K562 (cell line): ENCODE results near the gene SPNS1. TPM values are rescaled to one million over a fixed set of nuclear protein-coding genes. Genes with fewer than 3 reads are reported as not detected.

ENCODE experiments used
- CGGBP1 ChIP-seq: fragments of 250-450 bp; sonication (Bioruptor Pico); IDR thresholded peaks from 2 replicates; pipeline ENCODE4 v1.9.0; 2021; ENCODE audit warnings: mild to moderate bottlenecking
- GTF3C2 ChIP-seq: IDR thresholded peaks from 3 replicates; pipeline ENCODE4 v1.6.1; 2011; ENCODE audit warnings: borderline replicate concordance, mild to moderate bottlenecking, moderate library complexity; ENCODE audit not compliant: insufficient read length; ENCODE audit errors: extremely low read depth
- HLTF ChIP-seq: fragments of 450-650 bp; IDR thresholded peaks from 2 replicates; pipeline ENCODE4 v1.6.1; 2016
- KLF13 ChIP-seq: fragments of 450-650 bp; IDR thresholded peaks from 2 replicates; pipeline ENCODE4 v1.6.1; 2016; ENCODE audit warnings: missing genetic modification characterization, low read depth, mild to moderate bottlenecking, missing compliant biosample characterization, moderate library complexity, borderline replicate concordance
- NFATC3 ChIP-seq: fragments of 450-650 bp; IDR thresholded peaks from 2 replicates; pipeline ENCODE4 v1.6.1; 2017; ENCODE audit warnings: mild to moderate bottlenecking
- PTTG1 ChIP-seq: fragments of 450-650 bp; IDR thresholded peaks from 2 replicates; pipeline ENCODE4 v1.6.1; 2016; ENCODE audit warnings: low read depth, mild to moderate bottlenecking, missing genetic modification characterization, missing compliant biosample characterization
- RB1 ChIP-seq: fragments of 450-650 bp; IDR thresholded peaks from 2 replicates; pipeline ENCODE4 v1.6.1; 2017; ENCODE audit warnings: low read depth, mild to moderate bottlenecking
- SOX6 ChIP-seq: fragments of 450-650 bp; IDR thresholded peaks from 2 replicates; pipeline ENCODE4 v1.6.1; 2014; ENCODE audit warnings: mild to moderate bottlenecking
- TEAD4 ChIP-seq, 2 experiments: sonication (generic) in 1 of 2; formaldehyde crosslinking in 1 of 2; IDR thresholded peaks; 2 replicates each; pipeline versions ENCODE4 v1.6.1 to v1.8.0; 2012 to 2022; ENCODE audit warnings: borderline replicate concordance in 1 of 2, inconsistent platforms in 1 of 2, low read length in 1 of 2, mild to moderate bottlenecking in 1 of 2, missing genetic modification reagents in 1 of 2
- ZNF407 ChIP-seq: fragments of 450-650 bp; IDR thresholded peaks from 2 replicates; pipeline ENCODE4 v1.6.1; 2016; ENCODE audit warnings: low read depth
- polyA plus RNA-seq, 8 experiments: library from polyadenylated mRNA; depleted of rRNA in 4 of 8; stranded (reverse) in 5 of 8; unstranded in 3 of 8; fragments of >200 nt; fragmentation: Nextera tagmentation in 2 of 8; fragmentation: Illumina TruSeq in 1 of 8; extraction: Ambion mirVana in 2 of 8; extraction: Trizol in 1 of 8; gene quantifications; 2 replicates each; pipeline versions ENCODE4 v1.2.1 to v1.2.3, GENCODE V29; 2011 to 2014; ENCODE audit warnings: inconsistent platforms in 1 of 8, missing spikeins in 1 of 8
- total RNA-seq, 7 experiments: library from RNA; depleted of rRNA in 6 of 7; stranded (reverse); fragments of >200 nt in 6 of 7; fragmentation: Illumina TruSeq in 2 of 7; extraction: Trizol in 2 of 7; gene quantifications; 2 replicates each; pipeline versions ENCODE4 v1.2.1 to v1.2.3, GENCODE V29; 2011 to 2021; ENCODE audit warnings: low replicate concordance in 1 of 7
- TF ChIP-seq, protein P1 (sequence below): fragments of 450-650 bp; IDR thresholded peaks from 2 replicates; pipeline ENCODE4 v1.7.1; 2018; ENCODE audit warnings: mild to moderate bottlenecking, low read depth; ENCODE audit not compliant: partially characterized antibody

SPNS1 gene
- total and polyA plus RNA-seq, 9 of the 15 experiments (the other 6 are each of a cell fraction or from before 2014, with no cell fraction given): 0.58 to 64.9 (median 13.7) TPM

GRCh38 chr16:28974437-28975157, at the start of gene SPNS1 (continued):
- TF ChIP-seq, protein P1, sequence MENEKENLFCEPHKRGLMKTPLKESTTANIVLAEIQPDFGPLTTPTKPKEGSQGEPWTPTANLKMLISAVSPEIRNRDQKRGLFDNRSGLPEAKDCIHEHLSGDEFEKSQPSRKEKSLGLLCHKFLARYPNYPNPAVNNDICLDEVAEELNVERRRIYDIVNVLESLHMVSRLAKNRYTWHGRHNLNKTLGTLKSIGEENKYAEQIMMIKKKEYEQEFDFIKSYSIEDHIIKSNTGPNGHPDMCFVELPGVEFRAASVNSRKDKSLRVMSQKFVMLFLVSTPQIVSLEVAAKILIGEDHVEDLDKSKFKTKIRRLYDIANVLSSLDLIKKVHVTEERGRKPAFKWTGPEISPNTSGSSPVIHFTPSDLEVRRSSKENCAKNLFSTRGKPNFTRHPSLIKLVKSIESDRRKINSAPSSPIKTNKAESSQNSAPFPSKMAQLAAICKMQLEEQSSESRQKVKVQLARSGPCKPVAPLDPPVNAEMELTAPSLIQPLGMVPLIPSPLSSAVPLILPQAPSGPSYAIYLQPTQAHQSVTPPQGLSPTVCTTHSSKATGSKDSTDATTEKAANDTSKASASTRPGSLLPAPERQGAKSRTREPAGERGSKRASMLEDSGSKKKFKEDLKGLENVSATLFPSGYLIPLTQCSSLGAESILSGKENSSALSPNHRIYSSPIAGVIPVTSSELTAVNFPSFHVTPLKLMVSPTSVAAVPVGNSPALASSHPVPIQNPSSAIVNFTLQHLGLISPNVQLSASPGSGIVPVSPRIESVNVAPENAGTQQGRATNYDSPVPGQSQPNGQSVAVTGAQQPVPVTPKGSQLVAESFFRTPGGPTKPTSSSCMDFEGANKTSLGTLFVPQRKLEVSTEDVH: no peak
- peak; percentile 67; the same call in 1 of the 2 replicates for TF ChIP-seq RB1
- TF ChIP-seq GTF3C2: no peak
- peak; percentile 29; the same call in 1 of the 2 replicates for TF ChIP-seq TEAD4 (IDR thresholded peaks at IDR 0.05; ENCODE audit: low read length)
- TF ChIP-seq TEAD4 (CRISPR knock-in tag; IDR thresholded peaks at IDR 0.05; ENCODE audit: borderline replicate concordance): no peak
- TF ChIP-seq HLTF: no peak
- 0 out of 2 replicates have a peak, but pooled peaks have one; percentile 26 for TF ChIP-seq KLF13
- TF ChIP-seq ZNF407: peak; percentile 99
- peak; percentile 53; the same call in 1 of the 2 replicates for TF ChIP-seq SOX6
- TF ChIP-seq PTTG1: no peak
- no peak for TF ChIP-seq NFATC3
- no peak for TF ChIP-seq CGGBP1
